ENCODE measurements around the gene PARP11. TPM values are rescaled to one million over a fixed set of nuclear protein-coding genes. Genes with fewer than 3 reads are reported as not detected.

PARP11 gene
- total RNA-seq: 10 to 100 TPM; 49.1 to 53.6 TPM

GRCh38 chr12:3872800-3873636 lies at the start of gene PARP11:
Gene PARP11 (minus strand): TSS chr12:3873399. CDS start chr12:3873229, 170 bp downstream.
- Mint-ChIP-seq H3K27me3 (no peaks in the 10 kb centered on the region), H3K9me3 (peaks cover 17% of the 10 kb centered on the region), H3K27ac (peak within 1 kb of the TSS; percentile 99), H3K36me3 (ENCODE audit: low read depth) (peaks cover 31% of the 10 kb centered on the region), H3K4me3 (peak within 1 kb of the TSS; percentile 98), H3K4me1 (peaks cover 48% of the 10 kb centered on the region)
- CTCF ChIA-PET: interaction anchor here (1.2 to 1.5 kb wide), 3 partner anchors 9 to 404 kb away, joined by 3 to 5 read pairs (median 3); no protein-coding TSS in a partner anchor
- POLR2A ChIA-PET: no interaction called here
- DNase-seq: peak; percentile 99

DNA sequence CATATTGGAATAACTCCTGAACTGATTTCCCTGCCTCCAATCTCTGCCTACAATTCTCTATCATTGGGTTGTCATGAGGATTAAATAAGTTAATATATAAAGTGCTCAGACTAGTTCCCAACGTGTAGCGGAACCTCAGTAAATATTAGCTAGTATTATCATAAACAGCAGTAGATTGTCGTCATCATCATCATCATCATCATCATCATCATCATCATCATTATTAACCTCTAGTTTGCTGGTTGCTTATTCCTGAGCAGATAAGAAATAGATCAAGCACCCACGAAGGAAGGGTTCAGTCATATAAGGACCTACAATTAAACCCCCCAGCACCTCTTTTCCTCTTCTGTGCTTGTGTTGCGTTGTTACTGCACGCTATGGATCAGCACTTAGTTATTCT lies 48.8 kb upstream of the PARP11 start:
- Mint-ChIP-seq H3K27ac (no peak overlapping the region), H3K4me3 (no peak overlapping the region), H3K36me3 (ENCODE audit: low read depth) (no peaks in the 10 kb centered on the region), H3K9me3 (no peaks in the 10 kb centered on the region), H3K4me1 (peaks cover 16% of the 10 kb centered on the region), H3K27me3 (peaks cover 5% of the 10 kb centered on the region)
- ChIA-PET POLR2A (no interaction called here), CTCF (interaction anchor here (1.0 kb wide), 1 partner anchor 355 kb away, joined by 3 read pairs; no protein-coding TSS in a partner anchor)
- DNase-seq: no peak

- Mint-ChIP-seq H3K36me3 (ENCODE audit: low read depth) (no peaks in the 10 kb centered on the region), H3K27me3 (peaks cover 7% of the 10 kb centered on the region), H3K9me3 (no peaks in the 10 kb centered on the region), H3K4me3 (no peak overlapping the region), H3K27ac (no peak overlapping the region), H3K4me1 (peaks cover 16% of the 10 kb centered on the region)
- ChIA-PET POLR2A (no interaction called here), CTCF (interaction anchor here (0.6 to 1.0 kb wide), 2 partner anchors 189 to 355 kb away, joined by 3 read pairs; no protein-coding TSS in a partner anchor)
- DNase-seq: no peak
Observed at GRCh38 chr12:3921526-3921925, 48.3 kb upstream of the PARP11 start.

DNA sequence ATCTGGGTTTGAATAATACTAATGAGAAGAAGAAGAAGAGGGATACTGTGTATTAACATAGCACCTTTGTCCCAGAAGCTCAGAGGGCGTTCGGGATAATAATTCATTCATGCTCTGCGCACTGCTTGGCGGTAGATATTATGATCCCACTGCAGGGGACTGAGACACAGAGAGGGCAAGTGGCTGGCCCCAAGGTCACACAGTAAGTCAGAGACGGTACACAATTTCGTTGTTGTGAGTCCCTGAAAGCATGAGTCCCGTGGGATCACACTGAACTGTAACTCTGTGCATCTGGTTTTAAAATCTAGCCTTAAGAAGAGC lies 47.9 kb upstream of the PARP11 start:
- H3K27me3 Mint-ChIP-seq: peaks cover 5% of the 10 kb centered on the region

GRCh38 chr12:3920351-3921150 lies 47.4 kb upstream of the PARP11 start:
- Mint-ChIP-seq H3K4me3 (no peak overlapping the region), H3K27ac (no peak overlapping the region), H3K9me3 (no peaks in the 10 kb centered on the region), H3K36me3 (ENCODE audit: low read depth) (no peaks in the 10 kb centered on the region), H3K4me1 (peaks cover 16% of the 10 kb centered on the region), H3K27me3 (peaks cover 5% of the 10 kb centered on the region)
- POLR2A ChIA-PET: no interaction called here
- CTCF ChIA-PET: no interaction called here
- DNase-seq: no peak

More for the DNA sequence above, 47.9 kb upstream of the PARP11 start:
- Mint-ChIP-seq H3K4me1 (peaks cover 16% of the 10 kb centered on the region), H3K9me3 (no peaks in the 10 kb centered on the region), H3K4me3 (no peak overlapping the region), H3K36me3 (ENCODE audit: low read depth) (no peaks in the 10 kb centered on the region), H3K27ac (no peak overlapping the region)
- ChIA-PET POLR2A (no interaction called here), CTCF (interaction anchor here (0.6 to 1.0 kb wide), 2 partner anchors 190 to 356 kb away, joined by 3 read pairs; no protein-coding TSS in a partner anchor)
- no peak for DNase-seq

DNA sequence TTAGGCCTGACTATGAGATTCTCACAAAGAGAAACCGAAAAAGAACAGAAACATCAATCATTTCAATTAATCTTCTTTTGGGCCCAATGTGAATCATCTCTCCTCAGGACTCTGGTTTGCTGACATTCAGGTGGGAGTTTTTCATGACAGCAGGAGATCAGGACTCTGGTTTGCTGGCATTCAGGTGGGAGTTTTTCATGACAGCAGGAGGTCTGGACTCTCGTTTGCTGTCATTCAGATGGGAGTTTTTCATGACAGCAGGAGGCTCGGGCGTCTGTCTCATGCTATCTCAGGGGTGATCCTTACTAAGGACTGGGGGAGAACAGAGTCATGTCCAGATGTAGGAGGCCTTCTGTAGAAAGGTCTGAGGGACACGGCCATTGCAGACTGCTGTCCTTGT lies 40.1 kb upstream of the PARP11 start:
- CTCF ChIA-PET: interaction anchor here (0.5 to 2.2 kb wide), 3 partner anchors 21 to 1087 kb away, joined by 3 to 5 read pairs (median 3); no protein-coding TSS in a partner anchor
- Mint-ChIP-seq H3K4me1 (peaks cover 10% of the 10 kb centered on the region), H3K9me3 (peaks cover 16% of the 10 kb centered on the region), H3K4me3 (no peak overlapping the region), H3K27me3 (peaks cover 4% of the 10 kb centered on the region), H3K36me3 (ENCODE audit: low read depth) (peaks cover 35% of the 10 kb centered on the region), H3K27ac (no peak overlapping the region)
- POLR2A ChIA-PET: no interaction called here
- no peak for DNase-seq

- Mint-ChIP-seq H3K4me1 (peaks cover 14% of the 10 kb centered on the region), H3K4me3 (no peak overlapping the region)
- POLR2A ChIA-PET: no interaction called here
Observed at GRCh38 chr12:3912863-3913262, 39.7 kb upstream of the PARP11 start.

DNA sequence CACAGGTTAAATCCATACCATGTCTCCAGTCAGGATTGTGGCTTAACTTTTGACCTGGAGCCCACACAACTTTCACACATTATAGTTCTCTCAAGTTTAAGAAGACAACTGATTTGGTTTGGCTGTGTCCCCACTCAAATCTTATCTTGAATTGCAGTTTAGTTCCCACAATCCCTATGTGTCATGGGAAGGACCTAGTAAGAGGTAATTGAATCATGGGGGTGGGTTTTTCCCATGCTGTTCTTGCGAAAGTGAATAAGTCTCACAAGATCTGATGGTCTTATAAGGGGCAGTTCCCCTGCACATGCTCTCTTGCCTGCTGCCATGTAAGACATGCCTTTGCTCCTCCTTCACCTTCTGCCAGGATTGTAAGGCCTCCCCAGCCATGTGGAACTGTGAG lies 38.2 kb upstream of the PARP11 start:
- Mint-ChIP-seq H3K4me1 (peaks cover 27% of the 10 kb centered on the region), H3K9me3 (peaks cover 16% of the 10 kb centered on the region), H3K4me3 (no peak overlapping the region), H3K36me3 (ENCODE audit: low read depth) (peaks cover 37% of the 10 kb centered on the region), H3K27ac (no peak overlapping the region), H3K27me3 (peaks cover under 1% of the 10 kb centered on the region)
- no peak for DNase-seq
- ChIA-PET POLR2A (no interaction called here), CTCF (no interaction called here)

More at GRCh38 chr12:3912863-3913262, 39.7 kb upstream of the PARP11 start:
- H3K27me3 Mint-ChIP-seq: peaks cover 4% of the 10 kb centered on the region
- CTCF ChIA-PET: interaction anchor here (0.9 to 2.2 kb wide), 2 partner anchors 21 to 55 kb away, joined by 3 to 5 read pairs; no protein-coding TSS in a partner anchor
- H3K36me3 Mint-ChIP-seq (ENCODE audit: low read depth): peaks cover 37% of the 10 kb centered on the region
- peaks cover 16% of the 10 kb centered on the region for H3K9me3 Mint-ChIP-seq
- H3K27ac Mint-ChIP-seq: no peak overlapping the region
- DNase-seq: no peak

DNA sequence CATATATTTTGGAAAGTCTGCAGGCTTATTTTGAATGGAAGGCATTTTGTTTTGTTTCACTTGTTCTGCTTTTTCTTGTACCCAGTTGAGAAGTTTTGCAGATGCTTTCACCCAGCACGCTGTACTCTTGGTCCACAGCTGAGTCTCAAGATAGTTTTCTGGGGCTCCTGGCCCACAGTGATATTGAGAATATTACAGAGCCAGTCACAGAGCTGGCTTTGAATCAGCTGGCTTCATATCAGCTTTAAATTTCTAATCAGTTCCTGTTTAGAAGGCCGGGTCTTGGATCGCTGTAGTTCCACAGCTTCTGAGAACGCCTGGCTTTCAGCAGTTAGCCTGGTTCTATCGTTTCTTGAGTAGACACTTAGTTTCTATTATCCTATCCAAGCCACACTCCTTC lies 32.5 kb upstream of the PARP11 start:
- DNase-seq: no peak
- H3K36me3 Mint-ChIP-seq (ENCODE audit: low read depth): peaks cover 18% of the 10 kb centered on the region
- peaks cover 5% of the 10 kb centered on the region for H3K9me3 Mint-ChIP-seq
- ChIA-PET CTCF (no interaction called here), POLR2A (no interaction called here)
- H3K27ac Mint-ChIP-seq: peak overlapping the region; percentile 83
- peaks cover 42% of the 10 kb centered on the region for H3K4me1 Mint-ChIP-seq
- H3K27me3 Mint-ChIP-seq: no peaks in the 10 kb centered on the region
- peak overlapping the region; percentile 78 for H3K4me3 Mint-ChIP-seq

GRCh38 chr12:3904999-3905398 lies 31.8 kb upstream of the PARP11 start:
- peak; percentile 11 for DNase-seq
- Mint-ChIP-seq H3K4me3 (peak overlapping the region; percentile 78), H3K36me3 (ENCODE audit: low read depth) (peaks cover 15% of the 10 kb centered on the region), H3K9me3 (peaks cover 5% of the 10 kb centered on the region), H3K4me1 (peaks cover 47% of the 10 kb centered on the region), H3K27ac (peak overlapping the region; percentile 83), H3K27me3 (no peaks in the 10 kb centered on the region)
- POLR2A ChIA-PET: interaction anchor here (0.6 to 0.7 kb wide), 2 partner anchors 25 to 255 kb away, joined by 3 read pairs; no protein-coding TSS in a partner anchor
- CTCF ChIA-PET: no interaction called here

DNA sequence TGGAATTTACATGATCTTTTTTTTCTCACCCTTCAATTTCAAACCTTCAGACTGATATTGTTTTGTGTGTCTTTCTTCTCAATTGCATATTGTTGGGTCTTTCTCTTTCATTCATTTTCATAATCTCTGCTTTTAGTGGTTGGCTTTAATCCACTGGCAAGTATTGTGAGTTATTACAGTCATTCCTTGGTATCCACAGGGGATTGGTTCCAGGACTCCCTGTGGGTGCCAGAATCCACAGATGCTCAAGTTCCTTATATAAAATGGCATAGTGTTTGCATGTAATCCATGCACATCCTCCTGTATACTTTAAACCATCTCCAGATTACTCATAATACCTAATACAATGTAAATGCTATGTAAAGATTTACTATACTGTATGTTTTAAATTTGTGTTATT lies 29.7 kb upstream of the PARP11 start:
- POLR2A ChIA-PET: no interaction called here
- H3K27ac Mint-ChIP-seq: no peak overlapping the region
- H3K4me3 Mint-ChIP-seq: no peak overlapping the region
- CTCF ChIA-PET: no interaction called here
- peaks cover 55% of the 10 kb centered on the region for H3K4me1 Mint-ChIP-seq
- DNase-seq: no peak
- peaks cover 5% of the 10 kb centered on the region for H3K9me3 Mint-ChIP-seq
- H3K36me3 Mint-ChIP-seq (ENCODE audit: low read depth): peaks cover 5% of the 10 kb centered on the region
- no peaks in the 10 kb centered on the region for H3K27me3 Mint-ChIP-seq

GRCh38 chr12:3901116-3901515 lies 27.9 kb upstream of the PARP11 start:
- ChIA-PET POLR2A (no interaction called here), CTCF (no interaction called here)
- DNase-seq: no peak
- Mint-ChIP-seq H3K4me3 (no peak overlapping the region), H3K27me3 (no peaks in the 10 kb centered on the region), H3K4me1 (peaks cover 59% of the 10 kb centered on the region), H3K9me3 (peaks cover 5% of the 10 kb centered on the region), H3K36me3 (ENCODE audit: low read depth) (peaks cover 8% of the 10 kb centered on the region), H3K27ac (no peak overlapping the region)

DNA sequence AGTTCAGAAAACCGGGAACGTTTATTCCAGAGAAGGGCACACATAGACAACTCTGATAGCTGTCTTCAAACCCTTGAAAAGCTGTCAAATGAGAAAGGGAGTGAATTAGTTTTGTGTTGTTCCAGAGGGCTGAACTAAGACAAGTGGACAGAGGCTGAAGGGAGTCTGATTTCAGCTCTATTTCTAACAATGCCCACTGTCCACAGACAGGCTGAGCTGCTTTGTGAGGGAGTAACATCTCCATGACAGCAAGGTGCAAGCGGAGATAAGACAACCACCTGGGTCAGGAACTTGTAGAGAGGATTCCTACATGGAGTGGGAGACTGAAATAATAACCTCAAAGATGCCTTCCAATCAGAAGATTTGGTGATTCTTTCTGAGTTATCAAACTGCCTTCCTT lies 25.6 kb upstream of the PARP11 start:
- ChIA-PET POLR2A (no interaction called here), CTCF (interaction anchor here (1.3 kb wide), 1 partner anchor 377 kb away, joined by 4 read pairs; no protein-coding TSS in a partner anchor)
- no peak overlapping the region for H3K27ac Mint-ChIP-seq

More for the DNA sequence above, 25.6 kb upstream of the PARP11 start:
- Mint-ChIP-seq H3K9me3 (peaks cover 5% of the 10 kb centered on the region), H3K4me1 (peaks cover 42% of the 10 kb centered on the region), H3K4me3 (no peak overlapping the region), H3K27me3 (no peaks in the 10 kb centered on the region), H3K36me3 (ENCODE audit: low read depth) (peaks cover 8% of the 10 kb centered on the region)
- DNase-seq: no peak
